ENCODE results near the gene ATP2B2.

Gene ATP2B2

GRCh38 chr3:10438902-10439610, 66.3 kb downstream of the ATP2B2 start:
- DNase-seq (ENCODE audit: low spot score) = no peak
- Histone ChIP-seq H3K4me3 (no peak overlapping the region), H3K27ac (no peak overlapping the region)
- TF ChIP-seq CTCF (IDR thresholded peaks at IDR 0.05) = no peak

- no peak for DNase-seq (ENCODE audit: low spot score)
- Histone ChIP-seq H3K4me3 (no peak overlapping the region), H3K27ac (no peak overlapping the region)
- no peak for TF ChIP-seq CTCF (IDR thresholded peaks at IDR 0.05)
Observed at GRCh38 chr3:10437995-10438901, 67.1 kb downstream of the ATP2B2 start.

- TF ChIP-seq CTCF (IDR thresholded peaks at IDR 0.05) = no peak
- no peak for DNase-seq (ENCODE audit: low spot score)
- H3K4me3 ChIP-seq = no peak overlapping the region
- no peak overlapping the region for H3K27ac ChIP-seq
Observed at GRCh38 chr3:10437272-10437994, 68.0 kb downstream of the ATP2B2 start.

- TF ChIP-seq CTCF (IDR thresholded peaks at IDR 0.05) = no peak
- H3K4me3 ChIP-seq = no peak overlapping the region
- no peak for DNase-seq (ENCODE audit: low spot score)
- no peak overlapping the region for H3K27ac ChIP-seq
Observed at GRCh38 chr3:10435850-10436249, 69.5 kb downstream of the ATP2B2 start.

GRCh38 chr3:10434938-10435336, 70.4 kb downstream of the ATP2B2 start:
- no peak for TF ChIP-seq CTCF (IDR thresholded peaks at IDR 0.05)
- H3K4me3 ChIP-seq = no peak overlapping the region
- no peak overlapping the region for H3K27ac ChIP-seq
- DNase-seq (ENCODE audit: low spot score) = no peak

GRCh38 chr3:10434144-10434937, 71.0 kb downstream of the ATP2B2 start:
- DNase-seq (ENCODE audit: low spot score) = no peak
- no peak for TF ChIP-seq CTCF (IDR thresholded peaks at IDR 0.05)
- Histone ChIP-seq H3K27ac (no peak overlapping the region), H3K4me3 (no peak overlapping the region)

Data from coronary artery (tissue), 2 donors.